GM19099 (cell line): ENCODE results near the gene RXRA.

Source experiments
- POLR2A ChIP-seq: IDR thresholded peaks from 3 replicates; pipeline ENCODE4 v1.6.1; 2011; ENCODE audit warnings: low read depth; ENCODE audit not compliant: insufficient read length; ENCODE audit errors: extremely low read depth

The RXRA gene

GRCh38 chr9:134325813-134326723, at the start of gene RXRA:
Gene RXRA (plus strand): TSS chr9:134326455. CDS start chr9:134326632, 177 bp downstream.
- no peak for TF ChIP-seq POLR2A

DNA sequence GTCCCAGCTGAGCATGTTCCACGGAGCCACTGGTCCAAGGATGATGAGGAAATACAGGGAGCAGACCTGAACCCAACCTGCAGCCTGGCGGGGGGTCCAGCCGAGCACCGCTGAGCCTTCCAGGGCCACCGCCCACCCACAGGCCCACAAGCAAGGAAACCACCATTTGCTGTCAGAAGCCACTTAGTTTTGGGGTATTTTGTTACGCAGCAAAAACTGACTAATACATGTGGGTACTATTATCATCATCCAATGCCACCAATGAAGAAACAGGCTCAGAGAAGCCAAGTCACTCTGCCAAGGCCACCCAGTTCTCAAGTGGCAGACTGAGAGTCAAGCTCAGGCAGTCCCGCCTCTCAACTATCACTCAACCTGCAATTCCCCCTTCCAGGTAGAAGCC, 48.0 kb upstream of the RXRA start:
- TF ChIP-seq POLR2A, result no peak

GRCh38 chr9:134278974-134279640, 47.1 kb upstream of the RXRA start:
- TF ChIP-seq POLR2A, result no peak

DNA sequence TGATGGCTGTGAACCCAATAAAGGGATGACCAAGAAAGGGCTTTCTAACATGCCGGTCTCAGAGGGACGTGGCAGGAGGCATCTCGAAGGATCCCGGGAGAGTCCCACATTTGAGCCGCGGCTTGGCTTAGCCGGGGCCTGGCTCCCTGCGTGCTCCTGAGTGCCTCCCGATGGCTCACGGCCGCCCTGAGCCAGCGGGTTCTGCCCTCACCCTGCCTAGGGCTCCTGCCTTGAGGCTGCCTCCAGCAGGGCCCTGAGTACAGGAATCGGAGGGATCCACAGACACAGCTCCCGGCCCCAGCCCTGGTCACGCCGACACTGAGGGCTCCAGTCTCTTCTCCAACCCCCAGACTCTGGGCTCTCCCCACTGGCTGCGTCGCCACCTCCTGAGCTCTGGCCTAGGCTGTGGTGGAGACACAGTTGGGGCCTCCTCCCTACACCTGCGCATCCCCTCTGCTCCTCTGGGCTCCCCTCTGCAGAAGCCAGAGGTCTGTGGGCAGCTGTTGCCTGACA, 44.1 kb upstream of the RXRA start:
- no peak for TF ChIP-seq POLR2A

GRCh38 chr9:134283111-134283515, 43.1 kb upstream of the RXRA start:
- TF ChIP-seq POLR2A, result no peak

DNA sequence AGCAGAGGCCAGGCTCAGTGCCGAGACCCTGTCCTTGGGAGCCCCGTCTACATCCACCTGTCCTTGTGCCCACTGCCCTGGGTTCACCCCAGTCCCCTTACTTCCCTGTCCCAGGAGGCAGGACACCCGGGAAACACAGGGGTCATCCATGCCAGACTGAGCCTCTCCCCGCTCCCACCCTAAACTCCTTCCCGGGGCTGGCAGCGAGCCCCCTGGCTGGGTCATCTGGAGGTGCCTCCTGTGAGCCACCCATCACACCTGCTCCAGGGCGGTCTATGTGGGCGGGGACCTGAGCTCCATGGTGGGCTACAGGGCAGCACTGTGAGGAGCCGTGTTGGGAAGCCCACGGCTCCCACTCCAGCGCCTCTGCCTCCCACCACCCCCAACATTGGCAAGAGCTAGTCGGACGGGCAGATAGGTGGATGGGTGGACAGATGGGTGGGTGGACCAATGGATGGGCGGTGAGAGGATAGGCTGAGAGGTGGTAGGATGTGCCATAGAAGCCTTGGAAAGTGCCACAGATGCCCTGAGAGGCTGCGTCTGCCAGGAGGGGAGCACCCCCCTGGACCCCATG, 42.5 kb upstream of the RXRA start:
- TF ChIP-seq POLR2A, result no peak

- no peak for TF ChIP-seq POLR2A
Measured at GRCh38 chr9:134284273-134284672, 42.0 kb upstream of the RXRA start.

GRCh38 chr9:134284741-134285140, 41.5 kb upstream of the RXRA start:
- no peak for TF ChIP-seq POLR2A

GRCh38 chr9:134285215-134285845, 40.9 kb upstream of the RXRA start:
- TF ChIP-seq POLR2A, result no peak

GRCh38 chr9:134286471-134287245, 39.6 kb upstream of the RXRA start:
- TF ChIP-seq POLR2A, result no peak

DNA sequence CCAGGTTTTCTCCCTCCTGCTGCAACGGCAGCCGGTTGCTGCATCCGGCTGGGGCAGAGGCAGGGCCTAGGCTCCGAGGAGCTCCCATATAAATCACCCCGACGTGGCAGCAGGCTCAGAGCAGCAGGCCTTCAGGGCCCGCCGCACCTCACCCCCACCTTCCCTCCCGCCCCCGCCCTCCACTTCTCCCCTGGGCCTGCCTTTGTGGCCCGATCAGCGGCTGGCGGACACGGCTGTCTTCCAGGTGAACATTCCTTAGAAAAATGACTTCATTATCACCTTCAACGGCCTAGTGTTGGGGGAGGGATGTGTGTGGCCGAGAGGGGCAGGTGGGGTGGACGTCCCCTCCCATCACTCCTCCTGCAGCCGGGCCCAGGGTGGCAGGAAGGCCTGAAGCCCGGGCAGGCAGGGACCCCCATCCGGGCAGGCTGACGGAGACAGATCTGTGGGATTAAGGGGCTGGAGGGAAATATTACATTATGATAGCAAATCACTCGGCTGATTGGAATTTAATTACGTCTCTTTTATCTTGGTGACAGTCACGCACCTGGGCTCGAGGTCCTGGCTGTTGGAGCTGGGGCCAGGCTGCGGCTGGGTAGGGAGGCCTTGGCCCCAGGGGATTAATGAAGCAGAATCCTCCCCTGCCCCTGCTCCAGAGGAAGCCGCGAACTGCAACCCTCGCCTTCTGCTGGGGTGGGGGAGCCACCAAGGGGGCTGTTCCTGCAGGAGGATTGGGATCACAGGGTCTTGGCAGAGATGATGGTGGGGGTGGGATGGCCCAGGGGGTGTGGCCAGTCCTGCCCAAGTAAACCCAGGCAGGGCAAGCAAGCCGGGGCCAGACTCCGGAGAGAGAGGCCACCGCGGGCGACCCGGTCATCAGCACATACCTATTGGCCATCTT, 38.4 kb upstream of the RXRA start:
- TF ChIP-seq POLR2A, result no peak

- TF ChIP-seq POLR2A, result no peak
Measured at GRCh38 chr9:134288746-134289145, 37.5 kb upstream of the RXRA start.

DNA sequence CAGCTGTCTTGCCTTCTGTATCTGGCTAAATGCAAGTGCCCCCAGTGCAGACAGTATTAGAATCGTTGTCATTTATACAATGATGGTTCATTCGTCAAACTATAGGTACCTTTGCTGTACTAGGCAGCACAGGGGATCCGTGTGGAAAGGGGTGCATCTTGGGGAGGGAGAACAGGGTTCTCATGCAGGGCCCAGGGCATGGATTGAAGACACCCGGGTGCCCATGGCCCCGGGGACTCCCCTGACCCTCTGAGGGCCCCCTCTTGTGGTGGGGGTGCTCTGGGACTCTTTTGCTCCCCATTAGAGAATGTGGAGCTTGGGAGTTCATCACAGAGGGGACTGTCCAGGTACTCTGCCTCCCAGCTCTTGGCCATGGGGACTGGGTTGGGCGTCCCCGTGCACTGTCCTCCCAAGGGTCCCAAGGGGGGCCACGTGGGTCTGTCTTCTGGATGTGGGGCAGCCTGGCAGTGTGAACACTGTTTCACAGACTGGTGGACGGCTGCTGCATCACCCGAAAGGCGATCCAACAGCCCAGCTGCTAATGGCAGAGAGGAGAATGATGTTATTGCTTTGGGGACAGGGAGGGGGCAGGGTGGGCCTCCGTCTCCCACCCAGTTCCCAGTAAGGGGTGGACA, 36.9 kb upstream of the RXRA start:
- TF ChIP-seq POLR2A, result no peak
